ENCODE data around the gene DUSP22.

Gene DUSP22

DNA sequence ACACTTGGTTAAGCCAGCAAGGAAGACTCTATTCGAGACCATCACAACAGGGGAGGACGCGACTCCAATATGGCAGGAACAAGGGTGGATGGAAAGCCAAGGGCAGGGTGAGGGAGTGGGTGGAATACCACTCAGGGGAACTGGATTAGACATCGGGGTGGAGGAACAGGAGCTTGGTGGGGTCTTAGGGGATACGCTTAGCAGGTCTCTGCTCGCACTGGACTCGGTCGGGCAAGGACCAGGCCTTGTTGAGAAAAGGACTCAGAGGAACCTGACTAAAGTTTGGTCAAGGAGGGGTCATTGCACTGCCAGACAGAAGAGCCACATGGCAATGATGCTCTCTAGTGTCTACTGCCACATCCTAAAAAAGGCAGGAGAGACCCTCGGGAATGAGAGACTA, 10.5 kb downstream of the DUSP22 start:
- no peaks in the 10 kb centered on the region for H3K27me3 ChIP-seq (replicated peaks; ENCODE audit: control insufficient read depth, insufficient read depth, low read length)
- peaks cover 12% of the 10 kb centered on the region for H3K36me3 ChIP-seq (ENCODE audit: control insufficient read depth, insufficient read depth, low read length)
- TF ChIP-seq CTCF (IDR thresholded peaks at IDR 0.05; ENCODE audit: insufficient read depth, low read length, poor library complexity, severe bottlenecking), result no peak
- no peak overlapping the region for H3K4me3 ChIP-seq (replicated peaks; ENCODE audit: low read depth, low read length)
- DNase-seq (ENCODE audit: extremely low read depth, insufficient read length), result no peak

DNA sequence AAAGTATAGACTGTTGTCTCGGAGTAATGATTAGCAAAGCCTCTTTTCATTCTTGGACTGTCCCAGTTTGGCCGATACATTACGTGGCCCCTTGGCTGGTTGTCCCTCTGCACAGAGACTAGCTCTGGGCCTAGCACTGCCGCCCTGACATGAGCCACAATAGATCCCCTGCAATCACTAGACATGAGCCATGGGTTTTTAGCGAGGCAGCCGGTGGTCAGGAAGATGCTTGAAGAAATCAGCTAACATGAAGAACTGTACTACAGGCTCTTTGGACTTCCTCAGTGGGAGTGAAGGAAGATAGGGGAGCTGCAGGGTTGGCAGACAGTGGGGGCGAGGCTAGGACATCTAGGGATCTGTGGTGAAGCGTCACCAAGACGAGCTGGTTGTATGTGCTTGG, 11.0 kb downstream of the DUSP22 start:
- DNase-seq (ENCODE audit: extremely low read depth, insufficient read length), result no peak
- Histone ChIP-seq H3K4me3 (replicated peaks; ENCODE audit: low read depth, low read length) (no peak overlapping the region), H3K36me3 (ENCODE audit: control insufficient read depth, insufficient read depth, low read length) (peaks cover 13% of the 10 kb centered on the region), H3K27me3 (replicated peaks; ENCODE audit: control insufficient read depth, insufficient read depth, low read length) (no peaks in the 10 kb centered on the region)
- TF ChIP-seq CTCF (IDR thresholded peaks at IDR 0.05; ENCODE audit: insufficient read depth, low read length, poor library complexity, severe bottlenecking), result no peak

- DNase-seq (ENCODE audit: extremely low read depth, insufficient read length), result no peak
- TF ChIP-seq CTCF (IDR thresholded peaks at IDR 0.05; ENCODE audit: insufficient read depth, low read length, poor library complexity, severe bottlenecking), result peak; percentile 28
These were observed 11.8 kb downstream of the DUSP22 start for GRCh38 chr6:303948-304558.

DNA sequence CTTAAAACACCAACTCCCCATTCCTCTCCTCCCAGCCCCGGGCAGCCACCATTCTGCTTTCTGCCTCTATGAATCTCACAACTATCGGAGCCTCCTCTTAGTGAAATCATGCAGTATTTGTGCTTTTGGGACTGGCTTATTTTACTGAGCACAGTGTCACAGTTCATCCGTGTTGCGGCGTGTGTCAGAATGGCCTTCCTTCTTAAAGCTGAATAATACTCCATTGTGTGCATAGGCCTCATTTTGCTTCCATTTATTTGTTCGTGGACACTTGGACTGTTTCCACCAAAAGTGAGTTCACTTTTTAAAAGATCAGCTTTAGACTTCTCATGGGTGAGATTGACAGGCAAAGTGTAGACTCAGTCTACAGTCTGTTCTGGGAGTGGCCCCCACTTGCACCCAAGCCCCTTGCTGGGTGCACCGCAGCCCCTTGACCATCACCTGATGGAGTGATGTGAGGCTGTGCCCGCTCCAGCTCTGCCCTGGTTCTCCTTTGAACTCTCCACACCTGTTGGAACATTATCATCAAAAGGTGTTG, 12.6 kb downstream of the DUSP22 start:
- H3K4me3 ChIP-seq (replicated peaks; ENCODE audit: low read depth, low read length), result no peak overlapping the region
- H3K36me3 ChIP-seq (ENCODE audit: control insufficient read depth, insufficient read depth, low read length), result peaks cover 14% of the 10 kb centered on the region
- H3K27me3 ChIP-seq (replicated peaks; ENCODE audit: control insufficient read depth, insufficient read depth, low read length), result no peaks in the 10 kb centered on the region
- no peak for DNase-seq (ENCODE audit: extremely low read depth, insufficient read length)
- no peak for TF ChIP-seq CTCF (IDR thresholded peaks at IDR 0.05; ENCODE audit: insufficient read depth, low read length, poor library complexity, severe bottlenecking)

More at GRCh38 chr6:303948-304558, 11.8 kb downstream of the DUSP22 start:
- Histone ChIP-seq H3K4me3 (replicated peaks; ENCODE audit: low read depth, low read length) (no peak overlapping the region), H3K36me3 (ENCODE audit: control insufficient read depth, insufficient read depth, low read length) (peaks cover 14% of the 10 kb centered on the region), H3K27me3 (replicated peaks; ENCODE audit: control insufficient read depth, insufficient read depth, low read length) (no peaks in the 10 kb centered on the region)

- Histone ChIP-seq H3K4me3 (replicated peaks; ENCODE audit: low read depth, low read length) (peak overlapping the region; percentile 41), H3K36me3 (ENCODE audit: control insufficient read depth, insufficient read depth, low read length) (peaks cover 14% of the 10 kb centered on the region), H3K27me3 (replicated peaks; ENCODE audit: control insufficient read depth, insufficient read depth, low read length) (no peaks in the 10 kb centered on the region)
- no peak for TF ChIP-seq CTCF (IDR thresholded peaks at IDR 0.05; ENCODE audit: insufficient read depth, low read length, poor library complexity, severe bottlenecking)
- peak; percentile 80 for DNase-seq (ENCODE audit: extremely low read depth, insufficient read length)
These were observed 13.3 kb downstream of the DUSP22 start for GRCh38 chr6:305371-306206.
